Measurements from ENCODE around the gene USP3.

Gene USP3

GRCh38 chr15:63497642-63498467 is 6.5 kb upstream of the USP3 start:
- no peak for FAIRE-seq

- no peak for FAIRE-seq
Observed at GRCh38 chr15:63499175-63499549, 5.2 kb upstream of the USP3 start.

GRCh38 chr15:63499611-63500010 is 4.8 kb upstream of the USP3 start:
- FAIRE-seq = no peak

- no peak for FAIRE-seq
Observed at GRCh38 chr15:63500265-63501250, 3.8 kb upstream of the USP3 start.

- no peak for FAIRE-seq
Observed at GRCh38 chr15:63501256-63502089, 2.9 kb upstream of the USP3 start.

GRCh38 chr15:63502137-63502766 is 2.1 kb upstream of the USP3 start:
- FAIRE-seq = no peak

- FAIRE-seq = no peak
Observed at GRCh38 chr15:63502843-63503738, 1.3 kb upstream of the USP3 start.

GRCh38 chr15:63503739-63504246 is 600 bp upstream of the USP3 start:
- no peak for FAIRE-seq

GRCh38 chr15:63504979-63505841 is 817 bp downstream of the USP3 start:
- no peak for FAIRE-seq

GRCh38 chr15:63505842-63506222 is 1.4 kb downstream of the USP3 start:
- FAIRE-seq = no peak

GRCh38 chr15:63506537-63507035 is 2.2 kb downstream of the USP3 start:
- FAIRE-seq = no peak

- no peak for FAIRE-seq
Observed at GRCh38 chr15:63507878-63508818, 3.8 kb downstream of the USP3 start.

GRCh38 chr15:63509056-63509954 is 4.9 kb downstream of the USP3 start:
- FAIRE-seq = no peak

GRCh38 chr15:63509955-63510940 is 5.9 kb downstream of the USP3 start:
- peak; percentile 52 for FAIRE-seq

- FAIRE-seq = no peak
Observed at GRCh38 chr15:63512148-63512547, 7.8 kb downstream of the USP3 start.

- no peak for FAIRE-seq
Observed at GRCh38 chr15:63513271-63513670, 8.9 kb downstream of the USP3 start.
